22Rv1 (cell line): ENCODE results near the gene TTBK1.

Source experiments
- CTCF ChIP-seq: fragments of 450-650 bp; IDR thresholded peaks from 2 replicates; pipeline ENCODE4 v1.5.1; 2017; ENCODE audit warnings: mild to moderate bottlenecking
- ZFX ChIP-seq: fragments of 450-650 bp; IDR thresholded peaks from 2 replicates; pipeline ENCODE4 v1.6.1; 2017; ENCODE audit warnings: antibody characterized with exemption, borderline replicate concordance

GRCh38 chr6:43268355-43268700 lies 25.0 kb downstream of the TTBK1 start:
- TF ChIP-seq CTCF (no peak), ZFX (no peak)
